B cell (primary cell): ENCODE measurements around the gene ACAP2.

Experiments used
- EZH2 ChIP-seq: IDR thresholded peaks from 2 replicates; pipeline ENCODE4 v1.6.1; 2012; ENCODE audit warnings: borderline replicate concordance, low read depth, mild to moderate bottlenecking, moderate library complexity, low read length; ENCODE audit not compliant: insufficient read depth, poor library complexity, severe bottlenecking
- TF ChIP-seq, protein P1 (sequence below): fragments of 200-600 bp; IDR thresholded peaks from one replicate; pipeline ENCODE4 v1.8.0; 2022; ENCODE audit warnings: antibody characterized with exemption, mild to moderate bottlenecking

DNA sequence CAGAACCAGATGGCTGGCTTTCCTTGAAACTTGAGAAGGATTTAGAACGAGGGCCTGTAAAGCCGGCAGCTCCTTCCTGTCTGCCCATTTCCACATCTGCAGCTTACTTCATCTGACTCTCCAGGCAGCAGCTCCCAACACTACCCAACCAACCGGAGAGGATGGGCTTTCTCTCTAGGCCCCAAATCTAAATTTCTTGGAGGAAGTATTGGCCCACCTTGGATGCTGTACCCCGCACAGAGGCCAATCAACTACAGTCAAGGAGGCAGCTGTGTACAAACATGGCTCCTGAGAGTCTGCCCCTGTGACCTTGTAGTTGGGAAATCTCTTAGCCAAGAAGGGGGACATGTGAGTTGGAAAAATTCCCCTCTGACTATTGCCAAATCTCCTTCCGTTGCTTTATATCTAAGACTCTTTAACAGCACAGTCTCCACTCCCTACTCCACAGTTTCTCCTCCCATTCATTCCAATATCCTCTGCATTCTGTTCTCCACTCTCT lies 8.0 kb upstream of the ACAP2 start:
- TF ChIP-seq, protein P1, sequence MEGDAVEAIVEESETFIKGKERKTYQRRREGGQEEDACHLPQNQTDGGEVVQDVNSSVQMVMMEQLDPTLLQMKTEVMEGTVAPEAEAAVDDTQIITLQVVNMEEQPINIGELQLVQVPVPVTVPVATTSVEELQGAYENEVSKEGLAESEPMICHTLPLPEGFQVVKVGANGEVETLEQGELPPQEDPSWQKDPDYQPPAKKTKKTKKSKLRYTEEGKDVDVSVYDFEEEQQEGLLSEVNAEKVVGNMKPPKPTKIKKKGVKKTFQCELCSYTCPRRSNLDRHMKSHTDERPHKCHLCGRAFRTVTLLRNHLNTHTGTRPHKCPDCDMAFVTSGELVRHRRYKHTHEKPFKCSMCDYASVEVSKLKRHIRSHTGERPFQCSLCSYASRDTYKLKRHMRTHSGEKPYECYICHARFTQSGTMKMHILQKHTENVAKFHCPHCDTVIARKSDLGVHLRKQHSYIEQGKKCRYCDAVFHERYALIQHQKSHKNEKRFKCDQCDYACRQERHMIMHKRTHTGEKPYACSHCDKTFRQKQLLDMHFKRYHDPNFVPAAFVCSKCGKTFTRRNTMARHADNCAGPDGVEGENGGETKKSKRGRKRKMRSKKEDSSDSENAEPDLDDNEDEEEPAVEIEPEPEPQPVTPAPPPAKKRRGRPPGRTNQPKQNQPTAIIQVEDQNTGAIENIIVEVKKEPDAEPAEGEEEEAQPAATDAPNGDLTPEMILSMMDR, result no peak
- TF ChIP-seq EZH2, result no peak
